Measurements from ENCODE around the gene PGA5. TPM values are rescaled to one million over a fixed set of nuclear protein-coding genes. Genes with fewer than 3 reads are reported as not detected.
"Not testable (repeated sequence)": the region's sequence is repeated elsewhere in the genome, so short reads cannot be mapped to it uniquely, and the experiment has no call there.

Gene PGA5
- total RNA-seq, 1 experiment from 2014 or later, result 0.33 TPM

- not testable (repeated sequence) for H2BK120ac ChIP-seq (ENCODE audit: low read depth, low read length, poor library complexity, severe bottlenecking); H3K27ac ChIP-seq (ENCODE audit: insufficient read length, low read depth, low read length); H3K27me3 Mint-ChIP-seq (ENCODE audit: low read depth); H3K9me3 Mint-ChIP-seq; DNase-seq; H3K18ac ChIP-seq (ENCODE audit: insufficient read length, low read depth, low read length); H3K4me1 ChIP-seq (ENCODE audit: insufficient read depth, low read length); H3K79me2 ChIP-seq (ENCODE audit: insufficient read depth, low read length); H4K5ac ChIP-seq (ENCODE audit: insufficient read length, low read depth, low read length); H3K23me2 ChIP-seq (ENCODE audit: insufficient read length, low read depth, low read length, poor library complexity, severe bottlenecking); H4K91ac ChIP-seq (ENCODE audit: insufficient read length, low read depth, low read length); H2BK5ac ChIP-seq (ENCODE audit: insufficient read length, low read length); H3K36me3 Mint-ChIP-seq (ENCODE audit: insufficient read depth in 1 of 3, low read depth in 3 of 3); H2BK15ac ChIP-seq (ENCODE audit: low read depth, low read length); H3K14ac ChIP-seq (ENCODE audit: insufficient read depth, low read length); H3K27me3 ChIP-seq (ENCODE audit: insufficient read depth, low read length); H3K9me3 ChIP-seq (ENCODE audit: control insufficient read depth, low read depth, low read length); H3T11ph ChIP-seq (ENCODE audit: low read length); H3K4me1 Mint-ChIP-seq; H3K79me1 ChIP-seq (ENCODE audit: insufficient read depth, low read depth, low read length, poor library complexity, severe bottlenecking); H2AFZ ChIP-seq (ENCODE audit: low read length); H3K23ac ChIP-seq (ENCODE audit: insufficient read length, low read depth, low read length); H3K4me3 Mint-ChIP-seq; H3K56ac ChIP-seq (ENCODE audit: insufficient read length, low read depth, low read length); H3K27ac Mint-ChIP-seq; H4K8ac ChIP-seq (replicated peaks; ENCODE audit: insufficient read length, low read depth, low read length); H3K9ac ChIP-seq (ENCODE audit: extremely low read depth, insufficient read length, low read length); H3K4ac ChIP-seq (ENCODE audit: low read depth, low read length); H2BK20ac ChIP-seq (ENCODE audit: low read depth, low read length, poor library complexity, severe bottlenecking); H2AK5ac ChIP-seq (ENCODE audit: insufficient read length, low read length); H2BK12ac ChIP-seq (ENCODE audit: insufficient read length, low read depth, low read length); H3K4me2 ChIP-seq (ENCODE audit: insufficient read depth, insufficient read length, low read length); H4K20me1 ChIP-seq (ENCODE audit: control insufficient read depth, insufficient read depth, insufficient read length)
- no CpG with 5 or more reads among the region's 5 CpGs for WGBS (ENCODE audit: extremely low coverage, insufficient read length, low lambda C conversion rate)
Measured at GRCh38 chr11:61219016-61219415, 22.0 kb upstream of the PGA5 start.

- not testable (repeated sequence) for H3K4ac ChIP-seq (ENCODE audit: low read depth, low read length); H3K4me1 Mint-ChIP-seq; H4K20me1 ChIP-seq (ENCODE audit: control insufficient read depth, insufficient read depth, insufficient read length); H2BK15ac ChIP-seq (ENCODE audit: low read depth, low read length); H3K9me3 Mint-ChIP-seq; H3K4me3 Mint-ChIP-seq; H3K18ac ChIP-seq (ENCODE audit: insufficient read length, low read depth, low read length); H3K79me2 ChIP-seq (ENCODE audit: insufficient read depth, low read length); H3T11ph ChIP-seq (ENCODE audit: low read length); H3K4me1 ChIP-seq (ENCODE audit: insufficient read depth, low read length); H3K14ac ChIP-seq (ENCODE audit: insufficient read depth, low read length); H2BK12ac ChIP-seq (ENCODE audit: insufficient read length, low read depth, low read length); H3K56ac ChIP-seq (ENCODE audit: insufficient read length, low read depth, low read length); H3K23ac ChIP-seq (ENCODE audit: insufficient read length, low read depth, low read length); H3K9ac ChIP-seq (ENCODE audit: extremely low read depth, insufficient read length, low read length); H4K8ac ChIP-seq (replicated peaks; ENCODE audit: insufficient read length, low read depth, low read length); H3K27ac ChIP-seq (ENCODE audit: insufficient read length, low read depth, low read length); H4K5ac ChIP-seq (ENCODE audit: insufficient read length, low read depth, low read length); H3K36me3 Mint-ChIP-seq (ENCODE audit: insufficient read depth in 1 of 3, low read depth in 3 of 3); H3K79me1 ChIP-seq (ENCODE audit: insufficient read depth, low read depth, low read length, poor library complexity, severe bottlenecking); H3K9me3 ChIP-seq (ENCODE audit: control insufficient read depth, low read depth, low read length); H3K27me3 ChIP-seq (ENCODE audit: insufficient read depth, low read length); H3K27ac Mint-ChIP-seq; H2BK20ac ChIP-seq (ENCODE audit: low read depth, low read length, poor library complexity, severe bottlenecking); H2AFZ ChIP-seq (ENCODE audit: low read length); H2BK5ac ChIP-seq (ENCODE audit: insufficient read length, low read length); DNase-seq; H2BK120ac ChIP-seq (ENCODE audit: low read depth, low read length, poor library complexity, severe bottlenecking); H4K91ac ChIP-seq (ENCODE audit: insufficient read length, low read depth, low read length); H3K27me3 Mint-ChIP-seq (ENCODE audit: low read depth); H2AK5ac ChIP-seq (ENCODE audit: insufficient read length, low read length); H3K4me2 ChIP-seq (ENCODE audit: insufficient read depth, insufficient read length, low read length); H3K23me2 ChIP-seq (ENCODE audit: insufficient read length, low read depth, low read length, poor library complexity, severe bottlenecking)
- no CpG with 5 or more reads among the region's 8 CpGs for WGBS (ENCODE audit: extremely low coverage, insufficient read length, low lambda C conversion rate)
Measured at GRCh38 chr11:61222047-61222446, 18.9 kb upstream of the PGA5 start, which contains the start of gene PGA4. PGA4 (plus strand) TSS chr11:61222347; CDS start chr11:61222401, 54 bp downstream.
